ENCODE data around the gene PCF11.

PCF11 gene

GRCh38 chr11:83156144-83156995, 561 bp upstream of the PCF11 start:
- DNase-seq, result peak; percentile 98 to 99

DNA sequence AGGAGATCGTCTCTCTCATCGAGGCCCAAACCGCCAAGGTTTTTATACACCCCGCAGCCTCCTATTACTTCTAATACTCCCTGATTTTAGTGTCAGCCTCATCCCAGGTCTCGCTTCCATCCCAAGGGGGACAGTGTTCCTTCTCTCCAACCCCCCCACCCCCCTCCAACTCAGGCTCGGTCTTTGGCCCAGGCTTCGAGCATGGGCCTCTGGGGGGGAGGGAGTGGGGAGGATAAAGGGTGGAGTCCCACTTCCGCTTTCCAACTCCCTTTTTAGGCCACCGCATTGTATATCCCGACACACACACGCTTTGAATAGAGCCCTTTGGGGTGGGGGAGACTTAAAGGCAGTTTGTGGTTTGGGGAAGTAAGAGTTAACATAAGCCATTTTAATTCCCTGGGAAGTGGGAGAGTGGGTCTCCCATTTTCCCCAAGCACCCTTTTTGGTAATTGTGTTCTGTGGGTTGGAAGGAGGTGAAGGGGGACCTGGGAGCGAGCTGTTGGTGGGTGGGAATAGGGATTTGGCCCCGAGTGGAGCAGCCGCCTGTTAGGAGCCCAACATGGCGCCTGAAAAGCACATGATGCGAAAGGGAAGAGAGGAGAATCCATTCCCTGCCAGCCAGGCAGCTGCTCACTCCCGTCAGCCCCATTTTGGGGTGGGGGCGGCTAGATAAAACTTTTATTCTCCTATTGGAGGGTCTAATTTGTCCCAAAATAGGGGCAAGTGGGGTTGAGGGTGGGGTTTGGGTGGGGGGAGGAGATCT, 844 bp downstream of the PCF11 start:
- peak in 1 of 2 experiments; percentile 3 for DNase-seq

GRCh38 chr11:83158357-83158786, 1.4 kb downstream of the PCF11 start:
- DNase-seq, result no peak

GRCh38 chr11:83158965-83159901, 2.3 kb downstream of the PCF11 start:
- no peak for DNase-seq

GRCh38 chr11:83159902-83160865, 3.3 kb downstream of the PCF11 start:
- no peak for DNase-seq

DNA sequence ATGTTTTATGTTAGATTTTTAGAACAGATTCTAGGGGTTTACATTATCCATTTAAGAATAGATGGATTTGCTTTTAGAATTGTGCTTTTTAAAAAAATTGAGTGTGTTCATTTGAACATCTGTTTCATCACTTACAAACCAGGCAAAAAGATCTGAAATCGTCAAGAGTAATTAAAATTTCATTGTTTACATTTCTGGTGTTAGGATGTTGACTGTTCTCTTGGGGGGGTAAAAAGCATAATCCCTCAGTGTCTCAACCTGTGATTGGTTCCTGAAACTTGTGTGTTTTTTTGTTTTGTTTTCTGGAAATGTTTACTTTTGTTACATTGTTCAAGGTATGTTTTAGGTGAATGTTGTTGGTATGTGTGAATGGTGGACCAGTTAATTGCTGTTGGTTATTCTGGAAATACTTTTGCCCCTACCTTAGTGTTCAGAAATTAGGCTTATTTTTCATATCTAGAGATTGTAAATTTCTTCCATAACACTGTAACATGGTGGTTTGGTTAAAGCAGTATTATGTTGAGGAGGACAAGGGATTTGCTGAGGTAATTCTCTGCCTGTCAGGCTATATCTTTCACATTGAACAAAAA, 4.8 kb downstream of the PCF11 start:
- DNase-seq, result no peak

DNA sequence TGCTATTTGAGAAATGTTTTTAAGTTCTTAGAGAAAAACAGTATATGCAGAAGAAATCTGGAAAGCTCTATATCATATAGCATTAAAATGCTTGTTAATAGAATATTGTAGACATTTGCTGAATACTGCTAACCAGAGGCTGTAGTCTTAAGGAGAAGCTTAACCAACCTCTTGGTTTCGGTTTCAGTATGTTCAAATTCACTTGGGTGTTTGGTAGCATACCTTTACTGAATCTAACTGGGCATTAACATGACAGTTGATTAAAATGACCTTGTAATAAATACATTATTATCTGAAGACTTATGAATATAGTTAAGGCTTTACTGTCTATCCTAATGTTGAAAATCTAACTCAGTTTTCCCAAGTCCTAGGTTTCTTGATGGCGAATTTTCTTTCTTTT, 5.4 kb downstream of the PCF11 start:
- no peak for DNase-seq

DNA sequence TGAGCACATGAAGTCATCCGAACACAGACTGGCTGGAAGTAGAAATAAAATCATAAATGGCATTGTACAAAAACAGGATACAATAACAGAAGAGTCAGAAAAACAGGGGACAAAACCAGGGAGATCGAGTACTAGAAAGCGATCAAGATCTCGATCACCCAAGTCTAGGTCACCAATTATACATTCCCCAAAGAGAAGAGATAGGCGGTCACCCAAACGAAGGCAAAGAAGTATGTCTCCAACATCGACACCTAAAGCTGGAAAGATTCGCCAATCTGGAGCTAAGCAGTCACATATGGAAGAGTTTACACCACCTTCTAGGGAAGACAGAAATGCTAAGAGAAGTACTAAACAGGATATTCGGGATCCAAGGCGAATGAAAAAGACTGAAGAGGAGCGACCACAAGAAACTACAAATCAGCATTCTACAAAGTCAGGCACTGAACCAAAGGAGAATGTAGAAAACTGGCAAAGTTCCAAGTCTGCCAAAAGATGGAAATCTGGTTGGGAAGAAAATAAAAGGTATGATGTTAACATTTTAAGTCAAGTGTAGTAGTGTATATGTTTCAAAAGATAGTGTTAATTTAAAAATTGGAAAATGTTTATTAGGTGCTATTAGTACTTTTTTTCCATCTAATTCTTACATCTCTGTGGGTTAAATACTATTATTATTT, 9.4 kb downstream of the PCF11 start:
- DNase-seq, result no peak

GRCh38 chr11:83168756-83169155, 11.8 kb downstream of the PCF11 start:
- DNase-seq, result no peak

GRCh38 chr11:83170865-83171264, 13.9 kb downstream of the PCF11 start:
- no peak for DNase-seq

GRCh38 chr11:83172551-83172950, 15.6 kb downstream of the PCF11 start:
- no peak for DNase-seq

DNA sequence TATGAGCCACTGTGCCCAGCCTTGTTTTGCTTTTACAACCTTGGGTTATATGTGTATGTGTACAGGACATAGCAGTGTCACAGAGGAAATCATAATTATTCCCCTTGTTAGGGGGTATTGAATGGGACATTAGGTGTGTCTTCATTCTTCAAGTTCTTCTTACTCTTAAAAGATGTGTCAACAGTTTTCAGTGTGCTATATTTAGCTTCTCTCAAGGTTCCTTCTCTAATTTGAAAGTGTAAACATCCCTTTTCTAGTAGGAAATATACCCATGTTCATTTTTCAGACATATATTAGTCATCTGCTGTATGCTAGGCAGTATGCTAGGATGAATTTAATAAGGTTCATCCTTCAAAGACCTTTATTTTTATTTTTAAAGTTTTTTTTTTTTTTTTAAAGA, 17.1 kb downstream of the PCF11 start:
- no peak for DNase-seq

GRCh38 chr11:83175815-83176214, 18.9 kb downstream of the PCF11 start:
- no peak for DNase-seq

- no peak for DNase-seq
Measured at GRCh38 chr11:83181815-83182214, 24.9 kb downstream of the PCF11 start.

- DNase-seq, result no peak
Measured at GRCh38 chr11:83185767-83186166, 28.8 kb downstream of the PCF11 start.

DNA sequence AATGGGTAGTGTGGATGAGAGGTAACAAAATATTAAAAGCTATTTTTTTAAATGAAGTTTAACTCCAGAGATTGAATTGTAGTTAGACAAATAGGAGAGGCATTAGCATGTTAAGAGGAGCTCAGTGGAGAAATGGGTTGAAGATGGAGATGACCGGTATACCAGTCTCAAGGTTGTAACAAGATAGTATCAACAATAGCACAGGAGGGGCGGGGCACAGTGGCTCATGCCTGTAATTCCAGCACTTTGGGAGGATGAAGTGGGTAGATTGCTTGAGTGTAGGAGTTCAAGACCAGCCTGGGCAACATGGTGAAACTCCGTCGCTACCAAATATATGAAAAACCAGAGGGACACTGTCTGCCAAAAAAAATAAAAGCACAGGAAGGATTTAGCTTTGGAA, 30.5 kb downstream of the PCF11 start:
- DNase-seq, result no peak

DNA sequence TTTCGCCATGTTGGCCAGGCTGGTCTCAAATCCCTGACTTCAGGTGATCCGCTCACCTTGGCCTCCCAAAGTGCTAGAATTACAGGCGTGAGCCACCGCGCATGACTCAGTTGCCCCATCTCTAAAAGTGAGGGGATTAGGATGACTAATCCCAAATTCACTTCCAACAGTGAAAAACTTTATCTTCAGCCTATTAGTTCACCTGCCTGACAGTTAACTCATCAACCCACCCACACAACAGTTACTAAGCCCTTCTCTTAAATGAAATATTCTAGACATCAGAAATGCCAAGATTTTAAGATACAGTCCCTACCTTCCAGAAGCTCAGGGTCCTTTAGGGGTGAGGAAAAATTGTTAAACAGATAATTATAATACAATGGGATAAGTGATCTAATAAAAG, 34.6 kb downstream of the PCF11 start:
- DNase-seq, result no peak

DNA sequence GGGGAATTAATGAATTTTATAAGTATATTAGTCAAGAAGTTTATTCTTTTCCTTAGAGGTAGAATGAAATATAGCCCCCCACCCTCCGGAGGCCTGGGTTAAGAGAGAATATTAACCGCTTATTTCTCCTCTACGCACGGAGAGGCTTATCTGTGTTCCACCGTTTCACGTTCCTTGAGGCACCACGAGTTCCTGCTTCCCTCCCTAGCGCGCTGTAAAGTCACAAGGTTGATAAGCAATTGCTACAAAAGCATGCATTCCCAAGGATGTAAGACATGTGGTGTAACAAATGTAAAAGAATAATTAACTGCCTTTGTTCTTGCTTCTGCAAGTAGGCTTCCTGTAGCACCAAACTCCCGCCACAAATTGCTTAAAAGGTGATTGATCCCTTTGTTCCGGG, 35.1 kb downstream of the PCF11 start:
- no peak for DNase-seq

- DNase-seq, result no peak
Measured at GRCh38 chr11:83192606-83193245, 35.8 kb downstream of the PCF11 start.
